SHP77 (cell line): ENCODE data around the gene WDHD1.
"Not testable (repeated sequence)": the region's sequence is repeated elsewhere in the genome, so short reads cannot be mapped to it uniquely, and the experiment has no call there.

Experiments
- DNase-seq, 2 experiments: peaks; one replicate each; lab custom pipeline; 2025; lab: John Stamatoyannopoulos, UW

The WDHD1 gene

GRCh38 chr14:55045087-55045486, 18.2 kb upstream of the WDHD1 start:
- no peak for DNase-seq

DNA sequence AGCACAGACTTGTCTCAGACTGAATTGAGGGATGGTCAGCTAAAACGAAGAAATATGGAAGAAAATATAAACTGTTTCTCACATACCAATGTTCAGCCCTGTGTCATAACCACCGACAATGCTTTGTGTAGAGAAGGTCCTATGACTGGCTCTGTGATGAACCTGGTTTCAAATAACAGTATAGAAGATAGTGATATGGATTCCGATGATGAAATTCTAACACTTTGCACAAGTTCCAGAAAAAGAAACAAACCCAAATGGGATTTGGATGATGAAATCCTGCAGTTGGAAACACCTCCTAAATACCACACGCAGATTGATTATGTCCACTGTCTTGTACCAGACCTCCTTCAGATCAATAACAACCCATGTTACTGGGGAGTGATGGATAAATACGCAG, 16.6 kb upstream of the WDHD1 start:
- no peak for DNase-seq

DNA sequence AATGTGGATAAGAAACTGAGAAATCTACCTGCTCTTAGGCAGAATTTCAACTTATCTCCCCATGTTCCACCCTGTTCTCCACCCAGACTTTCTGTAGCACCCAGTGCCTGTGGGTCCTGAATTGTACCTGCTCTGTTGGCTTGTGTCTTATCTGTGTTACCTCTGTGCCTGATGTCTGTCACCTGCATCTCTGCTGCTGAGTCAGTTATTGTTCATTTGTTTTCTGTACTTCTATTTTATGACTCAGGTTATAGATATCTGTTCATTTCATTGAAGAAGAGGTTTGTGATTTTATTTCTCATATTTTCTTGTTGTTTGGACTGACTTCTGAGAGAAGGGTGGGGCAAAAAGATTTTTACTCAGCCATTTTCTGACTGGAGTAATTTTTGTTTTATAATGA, 11.8 kb upstream of the WDHD1 start:
- DNase-seq: no peak

- DNase-seq: not testable (repeated sequence)
These were observed 11.1 kb upstream of the WDHD1 start for GRCh38 chr14:55037995-55038394.

DNA sequence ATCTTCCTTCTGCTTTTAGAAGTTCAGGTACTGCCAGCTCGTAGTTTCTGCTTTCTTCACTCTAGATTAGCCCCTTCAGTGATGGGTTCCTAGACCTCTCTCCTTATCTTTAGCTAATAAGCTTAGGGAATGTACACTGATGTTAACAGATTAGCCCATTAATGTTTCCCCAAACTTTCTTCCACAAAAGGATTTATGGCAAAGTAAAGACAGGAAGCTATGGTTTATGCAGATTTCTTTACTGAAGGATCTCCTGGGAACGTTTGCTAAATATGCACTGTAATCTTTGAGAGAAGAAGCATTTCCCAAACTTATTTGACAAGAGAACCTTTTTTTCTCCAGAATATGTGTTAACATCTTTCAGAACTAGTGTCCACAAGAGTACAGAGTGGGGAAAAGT, 4.3 kb upstream of the WDHD1 start:
- DNase-seq: no peak

DNA sequence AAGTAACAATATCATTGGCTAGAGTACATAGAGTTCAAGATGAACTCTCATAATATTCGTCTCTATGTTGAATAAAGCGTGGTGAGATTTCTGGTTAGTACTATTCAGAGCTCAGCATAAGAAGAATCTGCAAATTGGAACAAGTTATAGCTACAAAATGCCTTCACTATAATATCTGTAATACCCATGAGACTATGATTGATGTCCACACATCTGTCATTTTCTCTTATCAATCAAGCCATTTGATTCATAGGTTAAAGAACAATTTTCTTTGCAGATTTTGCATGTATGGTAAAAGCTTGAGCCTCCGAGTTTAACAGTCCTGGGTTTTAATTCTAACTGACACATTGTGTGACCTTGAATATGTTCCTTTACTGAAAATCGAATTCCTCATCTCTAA, 1.6 kb upstream of the WDHD1 start:
- no peak for DNase-seq

GRCh38 chr14:55028066-55028465, 1.2 kb upstream of the WDHD1 start:
- peak in 1 of 2 experiments; percentile 2 for DNase-seq

DNA sequence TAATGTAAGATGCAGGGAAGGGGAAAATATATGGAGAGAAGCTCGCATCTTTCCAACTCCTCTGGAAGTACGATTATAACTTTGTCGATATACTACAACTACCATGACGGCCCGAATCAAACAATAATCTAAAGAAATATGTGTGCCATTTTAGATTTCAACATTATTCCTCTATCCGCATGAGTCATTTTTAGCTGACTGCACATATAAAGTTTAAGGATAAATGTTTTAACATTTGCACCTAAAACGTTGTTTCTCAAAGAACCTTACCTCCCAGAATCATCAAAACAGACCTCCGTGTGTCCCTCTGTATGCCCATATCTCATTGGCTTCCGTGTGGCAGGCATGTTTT, 482 bp downstream of the WDHD1 start:
- no peak for DNase-seq

GRCh38 chr14:55025948-55026347, 951 bp downstream of the WDHD1 start:
- DNase-seq: no peak

GRCh38 chr14:55024365-55024764, 2.5 kb downstream of the WDHD1 start:
- DNase-seq: not testable (repeated sequence)

DNA sequence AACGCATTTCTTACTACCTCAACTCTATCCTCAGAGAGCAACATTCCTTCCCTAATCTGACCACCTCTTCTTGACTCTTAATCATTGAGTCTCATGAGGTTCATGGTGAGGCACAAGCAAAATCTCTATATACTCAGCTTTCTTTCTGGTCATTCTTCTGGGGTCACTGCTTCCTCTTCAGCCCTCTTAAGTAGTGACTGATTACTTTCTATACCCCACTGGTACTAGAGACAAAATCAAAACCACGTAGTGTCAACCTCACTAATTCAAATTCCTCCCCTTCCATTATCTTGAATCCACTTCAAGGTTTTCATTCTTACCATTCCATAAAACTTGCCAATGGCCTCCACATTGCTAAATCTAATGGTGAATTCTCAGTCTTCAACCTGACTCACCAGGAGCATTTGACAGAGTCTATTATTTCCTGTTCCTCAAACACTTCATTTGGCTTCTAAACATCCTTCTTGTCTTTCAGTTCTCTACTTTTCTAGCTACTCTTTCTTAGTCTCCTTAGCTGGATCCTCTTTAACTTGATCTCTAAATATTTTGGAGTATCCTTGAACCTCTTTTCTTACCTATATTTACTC, 6.8 kb downstream of the WDHD1 start:
- no peak for DNase-seq

DNA sequence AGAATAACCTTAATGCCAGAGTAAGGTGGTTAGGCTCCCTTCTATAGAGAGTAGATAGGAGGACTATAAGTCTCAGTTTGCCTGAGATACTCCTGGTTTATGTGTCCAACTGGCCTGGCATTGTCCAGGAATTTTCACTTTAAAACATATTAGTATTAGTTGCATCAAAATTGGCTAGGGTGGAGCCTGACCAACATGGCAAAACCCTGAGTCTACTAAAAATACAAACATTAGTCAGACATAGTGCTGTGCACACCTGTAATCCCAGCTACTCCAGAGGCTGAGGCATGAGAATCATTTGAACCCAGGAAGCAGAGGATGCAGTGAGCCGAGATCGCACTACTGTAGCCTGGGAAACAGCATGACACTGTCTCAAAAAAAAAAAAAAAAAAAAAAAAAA, 11.9 kb downstream of the WDHD1 start:
- no peak for DNase-seq

DNA sequence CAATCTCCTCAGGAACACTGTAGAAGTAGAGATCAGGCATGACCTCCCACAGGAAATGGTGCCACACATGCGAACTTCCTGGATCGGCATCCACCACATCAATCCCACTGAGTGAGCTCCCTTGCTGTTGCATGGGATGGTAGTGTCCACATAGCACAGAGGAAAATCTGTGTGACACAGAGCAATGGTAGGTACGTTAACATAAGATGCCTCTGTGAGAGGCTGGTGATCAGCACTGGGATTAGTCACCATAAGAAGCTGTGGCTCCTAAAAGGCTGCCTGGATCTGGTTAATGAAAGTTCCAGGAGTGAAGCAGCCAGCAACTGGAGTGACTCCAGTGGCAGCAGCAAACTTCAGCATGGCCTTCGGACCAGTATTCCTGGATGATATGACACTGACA, 21.8 kb downstream of the WDHD1 start:
- DNase-seq: no peak

DNA sequence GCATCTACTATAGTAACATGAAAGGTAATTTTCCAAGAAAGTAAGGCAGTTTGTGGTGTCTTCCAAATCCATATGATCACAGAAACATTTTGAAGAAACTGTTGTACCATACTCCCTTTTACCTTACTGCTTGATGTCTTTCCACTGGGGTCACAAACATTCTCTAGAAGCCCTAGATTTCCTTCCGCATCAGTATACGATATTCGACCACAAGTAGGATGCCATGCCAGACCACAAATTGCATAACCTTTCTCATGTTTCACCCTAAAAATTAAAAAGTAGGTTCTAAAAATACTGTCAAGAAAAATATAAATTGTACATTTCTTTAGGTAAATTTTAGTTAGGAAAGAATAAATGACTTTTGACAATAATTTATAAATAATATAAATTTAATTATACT, 26.5 kb downstream of the WDHD1 start:
- no peak for DNase-seq

GRCh38 chr14:54985156-54985555, 41.7 kb downstream of the WDHD1 start:
- no peak for DNase-seq

- DNase-seq: no peak
These were observed 45.2 kb downstream of the WDHD1 start for GRCh38 chr14:54981698-54982097.

DNA sequence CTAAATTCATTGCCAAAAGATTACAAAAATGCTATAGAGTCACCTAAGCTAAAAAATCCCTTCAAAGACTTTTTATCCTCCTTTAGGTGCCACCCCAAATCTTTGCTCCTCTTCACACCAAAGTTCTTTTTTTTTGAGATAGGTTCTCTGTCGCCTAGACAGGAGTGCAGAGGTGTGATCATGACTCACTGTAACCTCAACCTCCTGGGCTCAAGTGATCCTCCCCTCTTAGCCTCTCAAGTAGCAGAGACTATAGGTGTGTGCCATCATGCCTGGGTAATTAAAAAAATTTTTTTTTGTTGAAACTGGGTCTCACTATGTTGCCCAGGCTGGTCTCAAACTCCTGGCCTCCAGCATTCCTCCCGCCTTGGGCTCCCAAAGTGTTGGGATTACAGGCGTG, 47.9 kb downstream of the WDHD1 start:
- no peak for DNase-seq

- no peak for DNase-seq
These were observed 50.6 kb downstream of the WDHD1 start for GRCh38 chr14:54976316-54976715.

- no peak for DNase-seq
These were observed 51.0 kb downstream of the WDHD1 start for GRCh38 chr14:54975856-54976255.

DNA sequence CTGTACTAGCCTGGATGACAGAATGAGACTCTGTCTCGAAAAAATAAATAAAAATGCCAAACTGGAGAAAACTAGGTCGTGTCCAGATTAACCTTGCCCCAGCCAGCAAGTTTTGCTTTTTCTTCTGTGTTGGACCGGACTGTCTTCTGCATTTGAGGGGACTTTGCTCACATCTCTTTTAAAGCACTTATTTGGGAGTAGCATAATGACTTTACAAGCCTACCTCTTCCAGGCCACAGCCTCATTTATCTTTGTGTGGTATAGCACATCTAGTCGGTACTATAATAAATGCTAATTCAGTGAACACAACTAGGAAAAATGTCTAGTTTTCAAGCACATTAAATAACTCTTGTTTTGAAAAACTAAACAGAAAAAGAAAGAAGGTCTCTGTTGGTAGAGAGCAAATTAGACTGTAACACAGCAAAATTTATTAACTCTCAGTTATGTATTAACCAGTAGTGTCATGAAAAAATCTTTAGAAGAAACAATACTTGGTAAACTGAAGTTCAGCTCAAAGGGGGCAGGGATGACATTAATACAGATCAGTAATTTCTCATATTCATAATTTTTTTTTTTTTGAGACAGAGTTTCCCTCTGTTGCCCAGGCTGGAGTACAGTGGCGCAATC, 52.0 kb downstream of the WDHD1 start:
- DNase-seq: no peak

DNA sequence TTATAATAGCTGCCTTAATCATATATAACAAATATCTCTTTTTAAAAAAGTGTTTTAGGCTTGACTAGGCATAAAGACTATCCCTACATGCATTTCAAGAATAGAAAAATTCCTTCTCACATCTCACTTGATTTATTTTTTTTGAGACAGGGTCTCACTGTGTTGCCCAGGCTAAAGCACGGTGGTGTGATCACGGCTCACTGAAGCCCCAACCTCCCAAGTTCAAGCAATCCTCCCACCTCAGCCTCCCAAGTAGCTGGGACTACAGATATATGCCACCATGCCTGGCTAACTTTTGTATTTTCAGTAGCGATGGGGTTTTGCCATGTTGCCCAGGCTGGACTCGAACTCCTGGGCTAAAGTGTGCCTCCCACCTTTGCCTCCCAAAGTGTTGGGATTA, 59.4 kb downstream of the WDHD1 start:
- DNase-seq: no peak

- no peak for DNase-seq
These were observed 71.8 kb downstream of the WDHD1 start for GRCh38 chr14:54955143-54955542.

DNA sequence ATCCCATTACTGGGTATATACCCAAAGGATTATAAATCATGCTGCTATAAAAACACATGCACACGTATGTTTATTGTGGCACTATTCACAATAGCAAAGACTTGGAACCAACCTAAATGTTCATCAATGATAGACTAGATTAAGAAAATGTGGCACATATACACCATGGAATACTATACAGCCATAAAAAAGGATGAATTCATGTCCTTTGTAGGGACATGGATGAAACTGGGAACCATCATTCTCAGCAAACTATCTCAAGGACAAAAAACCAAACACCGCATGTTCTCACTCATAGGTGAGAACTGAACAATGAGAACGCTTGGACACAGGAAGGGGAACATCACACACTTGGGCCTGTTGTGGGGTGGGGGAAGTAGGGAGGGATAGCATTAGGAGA, 73.3 kb downstream of the WDHD1 start:
- DNase-seq: not testable (repeated sequence)

DNA sequence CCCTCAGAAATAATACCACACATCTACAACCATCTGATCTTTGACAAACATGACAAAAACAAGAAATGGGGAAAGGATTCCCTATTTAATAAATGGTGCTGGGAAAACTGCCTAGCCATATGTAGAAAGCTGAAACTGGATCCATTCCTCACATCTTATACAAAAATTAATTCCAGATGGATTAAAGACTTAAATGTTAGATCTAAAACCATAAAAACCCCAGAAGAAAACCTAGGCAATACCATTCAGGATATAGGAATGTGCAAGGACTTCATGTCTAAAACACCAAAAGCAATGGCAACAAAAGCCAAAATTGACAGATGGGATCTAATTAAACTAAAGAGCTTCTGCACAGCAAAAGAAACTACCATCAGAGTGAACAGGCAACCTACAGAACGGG, 74.1 kb downstream of the WDHD1 start:
- DNase-seq: not testable (repeated sequence)
